GM21447 (cell line): ENCODE results near the gene ADAM19.

Experiments used
- ATAC-seq: cut with Tn5 transposase; IDR thresholded peaks from one replicate; pipeline ENCODE4 v1.9.1; 2021; ENCODE audit not compliant: unreplicated experiment

ADAM19 gene

DNA sequence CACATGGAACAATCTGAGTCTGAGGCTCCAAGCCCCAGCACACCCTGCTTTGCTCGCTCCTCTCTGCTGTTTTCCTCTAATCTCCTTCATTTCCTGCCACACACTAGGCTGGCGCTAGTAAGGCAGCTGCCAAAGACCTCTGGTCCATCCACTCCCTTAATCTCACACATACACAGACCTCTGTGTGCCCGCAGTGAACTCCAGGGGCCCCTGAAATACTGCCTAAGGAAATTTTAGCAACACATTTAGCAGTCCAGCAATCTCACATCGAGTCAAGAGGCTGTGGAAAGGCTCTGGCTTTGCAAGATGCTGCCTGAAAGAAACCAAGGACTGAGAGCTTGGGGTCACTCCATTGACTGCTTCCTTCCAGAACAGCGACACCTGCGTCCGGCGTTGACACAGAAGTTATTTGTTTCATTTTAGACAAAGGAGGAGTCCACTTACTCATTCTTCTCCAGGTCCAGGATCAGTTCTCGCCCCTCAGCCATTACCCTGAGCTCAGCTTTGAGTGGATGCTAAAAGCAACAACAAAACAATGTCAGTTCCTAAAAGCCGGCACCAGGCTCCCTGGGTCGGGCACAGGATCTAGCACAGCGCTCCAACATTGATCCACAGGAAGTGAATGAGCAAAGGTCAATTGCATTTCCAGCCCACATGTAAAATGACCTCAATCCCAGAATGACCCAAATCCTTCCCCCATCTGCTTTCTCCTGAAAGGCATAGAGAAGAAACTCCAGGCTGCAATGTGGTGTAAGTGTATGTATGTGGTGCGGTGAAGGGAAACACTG, 11.5 kb downstream of the ADAM19 start:
- ATAC-seq = no peak

DNA sequence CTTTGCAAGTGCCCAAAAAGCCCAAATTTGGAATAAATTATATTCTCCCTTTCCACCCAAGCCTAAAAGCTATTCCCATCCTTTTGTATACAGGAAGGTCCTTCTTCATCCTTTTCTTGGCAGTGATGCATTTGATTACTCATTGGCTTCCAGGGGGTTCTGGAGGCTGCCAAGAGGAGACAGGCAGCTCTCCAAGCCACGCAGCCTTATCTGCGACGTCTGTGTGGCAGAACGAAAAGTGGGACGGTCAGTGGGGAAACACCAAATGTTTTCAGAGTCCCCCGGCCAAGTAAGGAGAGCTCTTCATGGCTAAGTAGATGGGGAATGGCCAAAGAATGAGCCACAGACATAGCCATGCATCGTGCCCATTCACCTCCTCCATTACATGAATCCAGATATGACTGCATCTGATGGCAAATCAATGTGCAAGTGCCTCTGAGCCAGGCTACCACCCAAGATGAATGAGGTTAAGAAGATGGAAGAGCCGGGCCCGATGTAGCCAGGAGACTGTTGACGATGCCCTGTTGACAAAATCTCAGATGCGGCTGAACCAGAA, 12.1 kb downstream of the ADAM19 start:
- ATAC-seq = no peak

DNA sequence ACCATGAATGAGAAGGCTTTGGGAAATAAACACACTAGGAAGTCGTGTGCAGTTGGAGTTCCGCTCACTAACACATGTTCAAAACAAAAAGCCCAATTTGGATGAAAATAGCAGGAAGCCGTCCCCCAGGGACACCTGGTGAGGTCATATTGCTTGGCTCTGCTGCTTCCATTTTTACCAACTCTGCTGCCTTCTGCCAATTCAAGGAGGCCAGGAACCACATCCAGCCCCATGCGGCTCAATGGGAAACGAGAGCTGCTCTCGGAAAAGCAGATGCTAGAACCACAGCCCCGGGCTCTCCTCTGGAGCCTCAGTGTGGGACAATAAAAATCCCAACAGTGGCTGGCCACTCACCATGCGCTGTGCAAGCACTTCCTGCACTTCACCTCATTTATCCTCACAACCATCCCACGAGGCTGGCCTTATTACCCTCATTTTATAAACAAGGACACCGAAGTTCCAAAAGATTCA, 13.4 kb downstream of the ADAM19 start:
- no peak for ATAC-seq

GRCh38 chr5:157561110-157561509, 14.5 kb downstream of the ADAM19 start:
- no peak for ATAC-seq

- ATAC-seq = no peak
These were observed 16.3 kb downstream of the ADAM19 start for GRCh38 chr5:157559301-157559700.

DNA sequence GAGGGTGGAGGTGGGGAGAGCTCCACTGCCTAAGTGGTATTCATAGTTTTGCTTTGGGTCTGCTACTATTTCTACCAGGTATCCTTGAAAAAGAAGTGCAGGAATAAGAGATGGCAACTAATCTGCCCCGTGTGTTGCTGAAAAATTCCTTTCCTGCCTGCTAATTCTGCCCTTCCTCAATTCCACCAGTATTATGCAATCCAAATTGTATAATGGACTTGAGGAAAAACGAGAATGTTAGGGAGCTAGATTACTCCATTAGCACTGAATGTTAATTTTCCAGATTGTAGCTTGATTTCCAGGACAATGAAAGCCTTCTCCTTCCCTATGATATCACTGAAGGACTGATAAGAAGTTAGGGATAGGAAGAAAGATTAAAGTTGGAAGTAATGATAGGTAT, 16.9 kb downstream of the ADAM19 start:
- no peak for ATAC-seq

- no peak for ATAC-seq
These were observed 17.5 kb downstream of the ADAM19 start for GRCh38 chr5:157558041-157558595.

GRCh38 chr5:157556615-157557418, 18.8 kb downstream of the ADAM19 start:
- no peak for ATAC-seq

- ATAC-seq = no peak
These were observed 20.4 kb downstream of the ADAM19 start for GRCh38 chr5:157555037-157555640.

DNA sequence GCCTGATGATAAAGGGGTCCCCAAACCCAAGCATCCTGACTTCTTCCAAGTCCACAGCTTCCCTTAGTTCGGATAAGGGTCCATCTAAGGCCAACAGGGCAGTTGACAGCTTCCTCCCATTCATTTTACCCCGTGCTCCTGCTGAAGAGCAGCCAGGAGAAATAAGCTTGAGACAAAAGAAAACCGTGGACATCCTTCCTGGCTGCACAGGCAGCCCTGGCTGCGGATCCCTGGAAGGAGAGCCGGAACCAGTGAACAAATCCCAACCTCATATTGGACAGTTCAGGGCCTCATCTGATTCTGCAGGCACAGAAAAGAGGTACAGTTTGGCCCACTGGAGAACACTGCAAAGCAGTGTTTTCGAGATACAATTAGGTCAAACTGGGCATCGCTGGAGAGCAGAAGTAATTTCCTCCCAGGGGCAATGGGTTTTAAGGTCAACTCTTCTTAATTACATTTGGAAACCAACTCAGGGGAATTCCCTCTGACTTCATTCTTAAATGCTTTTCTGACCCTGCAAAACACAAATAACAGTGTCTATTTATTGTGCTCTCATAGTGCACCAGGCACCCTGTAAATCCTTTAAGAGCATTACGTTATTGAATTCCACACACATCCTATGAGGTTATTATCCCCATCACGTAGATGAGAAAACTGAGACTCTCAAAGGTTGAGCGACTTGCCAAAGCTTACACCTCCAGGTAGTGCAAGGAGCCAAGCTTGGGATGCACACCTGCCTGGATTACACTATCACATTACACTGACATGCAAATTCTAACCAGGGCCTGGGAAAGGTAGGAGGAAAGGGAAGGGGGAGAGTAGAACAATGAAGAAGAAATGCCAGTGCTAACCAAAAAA, 21.2 kb downstream of the ADAM19 start:
- no peak for ATAC-seq

GRCh38 chr5:157552650-157553049, 22.9 kb downstream of the ADAM19 start:
- ATAC-seq = no peak

DNA sequence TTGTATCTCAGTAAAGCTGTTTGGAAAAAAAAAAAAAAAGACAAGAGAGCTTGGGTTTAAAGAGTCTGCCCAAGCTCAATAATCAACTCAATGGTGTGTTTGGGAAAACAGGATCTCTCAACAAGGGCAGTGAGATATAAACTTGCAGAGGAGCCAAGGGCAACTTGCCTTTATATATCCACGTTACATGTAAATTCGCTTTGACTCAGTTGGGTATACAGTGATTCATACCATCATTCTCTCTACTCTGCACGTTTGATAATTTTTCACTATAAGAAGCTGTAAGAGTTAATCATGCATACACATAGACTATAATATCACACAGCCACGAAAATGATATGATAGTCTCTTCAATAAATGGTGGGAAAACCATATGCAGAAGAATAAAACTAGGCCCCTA, 24.9 kb downstream of the ADAM19 start:
- ATAC-seq = no peak

DNA sequence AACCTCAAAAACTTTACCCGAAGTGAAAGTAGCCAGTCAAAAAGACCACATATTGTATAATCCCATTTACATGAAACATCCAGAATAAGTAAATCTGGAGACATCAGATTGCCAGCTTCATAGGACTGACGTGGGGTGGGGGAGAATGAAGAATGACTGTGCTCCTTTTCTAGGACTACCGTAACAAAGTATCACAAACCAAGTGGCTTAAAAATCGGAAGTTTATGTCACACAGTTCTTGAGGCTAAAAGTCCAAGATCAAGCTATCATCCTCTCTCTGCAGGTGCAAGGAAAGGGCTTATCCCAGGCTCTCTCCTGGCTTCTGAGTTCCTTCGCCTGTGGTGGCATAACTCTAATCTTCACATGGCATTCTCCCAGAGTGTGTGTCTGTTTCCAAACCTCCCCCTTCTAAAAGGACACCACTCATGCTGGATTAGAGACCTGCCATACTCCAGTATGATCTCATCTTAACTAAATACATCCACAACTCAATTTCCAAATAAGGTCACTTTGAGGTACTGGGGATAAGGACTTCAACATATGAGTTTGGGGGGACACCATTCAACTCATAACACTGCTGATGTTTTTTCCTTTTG, 25.5 kb downstream of the ADAM19 start:
- no peak for ATAC-seq

- ATAC-seq = no peak
These were observed 26.3 kb downstream of the ADAM19 start for GRCh38 chr5:157549283-157549629.

GRCh38 chr5:157548513-157549282, 26.9 kb downstream of the ADAM19 start:
- ATAC-seq = no peak

- ATAC-seq = no peak
These were observed 27.5 kb downstream of the ADAM19 start for GRCh38 chr5:157547941-157548512.

- ATAC-seq = no peak
These were observed 29.0 kb downstream of the ADAM19 start for GRCh38 chr5:157546456-157547100.

DNA sequence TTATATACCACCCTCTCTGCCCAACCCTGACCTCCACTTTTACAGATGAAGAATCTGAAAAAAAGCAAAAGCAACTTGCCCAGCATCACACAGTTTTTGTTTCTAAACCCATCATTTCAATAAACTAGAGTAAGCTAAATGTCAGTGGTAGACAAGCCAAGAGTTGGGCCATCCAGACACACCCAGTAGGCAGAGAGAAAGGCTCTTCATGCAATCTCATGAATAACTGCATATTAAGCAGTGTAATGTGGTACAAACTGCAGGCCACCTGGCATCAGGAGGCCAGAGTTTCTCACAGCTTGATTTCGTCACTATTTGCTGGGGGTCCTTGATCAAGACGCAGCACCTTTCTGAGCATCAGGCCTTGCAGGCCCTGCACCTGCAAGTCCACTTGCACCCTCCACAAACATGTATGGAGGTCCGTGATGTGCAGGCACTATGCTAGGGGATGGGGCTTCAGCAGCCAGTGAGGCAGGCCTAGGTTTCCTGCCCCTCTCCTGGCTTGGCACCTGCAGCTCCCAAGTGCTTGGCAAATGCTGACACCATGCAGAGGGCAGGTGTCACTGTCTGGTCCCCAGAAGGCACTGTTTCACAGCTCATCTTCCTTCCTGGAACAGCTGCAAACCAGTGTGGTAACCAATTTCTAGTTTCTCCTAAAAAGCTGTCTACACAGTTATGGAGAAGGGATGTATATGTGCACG, 29.8 kb downstream of the ADAM19 start:
- no peak for ATAC-seq
